Activated effector memory CD4-positive, alpha-beta T cell treated with Interleukin-2 at 50 U/mL for 16 hours (primary cell): Measurements from ENCODE around the gene FBLN2.

ENCODE experiments used
- DNase-seq: peaks from one replicate; pipeline ENCODE4 v3.0.0-alpha.2; 2020

The FBLN2 gene

DNA sequence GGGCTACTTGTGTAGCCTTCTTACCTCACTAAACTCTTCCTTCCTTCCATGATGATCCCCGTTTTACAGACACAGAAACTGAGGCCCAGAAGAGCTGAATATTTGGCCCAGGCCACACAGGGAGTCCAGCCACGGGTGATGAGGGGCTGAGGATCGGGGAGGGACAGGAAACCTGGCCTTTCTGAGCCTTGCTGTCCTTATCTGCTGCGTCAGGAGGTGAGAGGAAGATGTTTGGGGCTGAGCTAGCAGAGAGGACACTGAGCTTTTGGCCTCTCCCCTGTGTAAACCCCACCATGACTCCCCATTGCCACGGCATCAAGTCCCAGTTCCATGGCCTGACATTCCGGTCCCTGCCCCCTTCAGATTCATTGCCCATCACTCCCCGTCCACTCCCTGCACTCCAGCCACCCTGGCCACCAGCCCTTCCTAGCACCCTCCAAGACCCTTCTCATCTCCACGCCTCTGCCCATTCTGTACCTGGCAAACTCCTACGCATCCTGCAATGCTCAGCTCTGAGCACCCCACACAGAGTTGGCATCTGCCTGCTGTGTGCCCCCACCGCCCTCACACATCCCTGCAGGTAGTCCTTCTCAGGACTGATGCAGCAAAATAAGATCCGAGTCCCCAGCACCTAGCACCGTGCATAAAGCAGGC, 103.0 kb downstream of the FBLN2 start:
- DNase-seq = no peak

DNA sequence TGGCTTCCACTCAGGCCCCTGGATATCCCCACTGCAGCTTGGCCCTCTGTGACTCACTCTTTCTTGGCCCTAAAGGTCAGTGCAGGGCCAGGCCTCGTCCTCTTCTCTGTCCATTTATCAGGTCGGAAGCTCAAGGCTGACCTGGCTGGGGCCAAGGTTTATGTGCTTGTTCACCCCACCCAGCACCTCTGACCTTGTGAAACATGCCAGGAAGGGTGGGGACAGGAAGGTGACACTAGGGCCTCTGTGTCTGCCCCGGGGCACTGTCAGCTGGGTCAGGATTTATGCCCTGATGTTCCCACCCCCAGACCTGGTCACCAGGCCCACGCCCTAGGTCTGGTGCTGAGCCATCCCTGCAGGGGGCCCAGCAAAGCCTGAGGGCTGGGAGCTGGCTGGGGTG, 103.8 kb downstream of the FBLN2 start:
- no peak for DNase-seq

DNA sequence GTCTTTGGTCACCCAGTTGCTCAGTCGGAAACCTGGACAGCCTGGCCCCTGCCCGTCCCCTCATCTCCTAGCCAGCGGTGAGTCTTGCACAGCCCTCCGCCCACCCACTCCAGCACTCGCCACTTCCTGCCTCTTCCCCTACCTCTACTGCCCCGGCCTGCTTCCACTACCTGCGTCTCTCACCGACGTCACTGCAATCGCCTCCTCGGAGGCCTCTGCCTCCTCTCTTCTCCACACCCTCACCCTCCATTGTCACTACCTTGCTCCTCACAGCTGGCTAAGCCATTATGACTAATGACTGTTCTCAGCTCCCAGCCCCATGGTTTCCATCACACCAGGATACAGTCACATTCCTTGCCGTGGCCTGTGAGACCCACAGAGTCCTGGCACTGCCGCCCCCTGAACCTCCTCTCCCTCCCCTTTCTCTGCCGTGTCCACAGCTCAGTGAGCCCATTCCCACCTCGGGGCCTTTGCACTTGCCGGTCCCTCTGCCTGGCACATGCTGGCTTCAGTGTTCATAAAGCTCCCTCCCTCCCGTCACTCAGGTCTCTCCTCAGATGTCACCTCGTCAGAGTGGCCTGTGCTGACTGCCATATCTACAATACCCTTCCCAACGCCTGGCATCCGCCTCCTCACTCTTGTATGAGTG, 104.8 kb downstream of the FBLN2 start:
- DNase-seq = no peak

DNA sequence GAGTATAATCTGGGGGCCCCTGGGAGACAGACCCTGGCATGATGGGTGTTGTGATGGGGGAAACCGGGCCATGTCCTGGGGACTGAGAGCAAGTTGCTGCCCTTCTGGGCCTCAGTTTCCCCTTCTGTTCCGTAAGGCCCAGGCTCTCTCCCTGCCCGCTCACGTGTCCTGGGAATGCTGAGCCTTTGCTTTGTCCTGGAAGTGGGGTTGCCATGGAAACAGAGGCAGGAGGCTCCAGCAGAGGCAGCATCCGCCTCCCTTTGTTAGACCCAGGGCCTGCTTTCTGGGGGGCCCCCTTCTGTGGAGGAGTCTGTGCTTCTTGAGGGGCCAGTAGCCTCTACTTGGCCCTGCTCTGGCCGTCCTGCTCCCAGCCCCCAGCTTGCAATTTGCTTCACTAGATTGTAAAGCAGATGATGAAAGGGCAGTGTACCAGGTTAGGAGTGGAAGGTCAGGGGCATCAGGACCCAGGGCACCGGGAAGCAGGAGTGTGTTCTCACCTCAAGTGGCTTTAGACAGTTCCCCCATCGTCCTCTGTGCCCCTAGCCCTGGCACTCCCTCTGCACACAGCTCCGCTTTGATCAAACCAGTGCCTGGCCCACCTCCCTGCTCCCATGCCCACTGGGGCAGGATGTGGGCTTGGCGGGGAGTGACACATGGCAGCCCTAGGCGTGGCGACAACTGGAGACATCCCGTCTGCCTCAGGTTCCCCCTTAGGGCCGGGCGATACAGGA, 105.6 kb downstream of the FBLN2 start:
- peak; percentile 54 for DNase-seq

DNA sequence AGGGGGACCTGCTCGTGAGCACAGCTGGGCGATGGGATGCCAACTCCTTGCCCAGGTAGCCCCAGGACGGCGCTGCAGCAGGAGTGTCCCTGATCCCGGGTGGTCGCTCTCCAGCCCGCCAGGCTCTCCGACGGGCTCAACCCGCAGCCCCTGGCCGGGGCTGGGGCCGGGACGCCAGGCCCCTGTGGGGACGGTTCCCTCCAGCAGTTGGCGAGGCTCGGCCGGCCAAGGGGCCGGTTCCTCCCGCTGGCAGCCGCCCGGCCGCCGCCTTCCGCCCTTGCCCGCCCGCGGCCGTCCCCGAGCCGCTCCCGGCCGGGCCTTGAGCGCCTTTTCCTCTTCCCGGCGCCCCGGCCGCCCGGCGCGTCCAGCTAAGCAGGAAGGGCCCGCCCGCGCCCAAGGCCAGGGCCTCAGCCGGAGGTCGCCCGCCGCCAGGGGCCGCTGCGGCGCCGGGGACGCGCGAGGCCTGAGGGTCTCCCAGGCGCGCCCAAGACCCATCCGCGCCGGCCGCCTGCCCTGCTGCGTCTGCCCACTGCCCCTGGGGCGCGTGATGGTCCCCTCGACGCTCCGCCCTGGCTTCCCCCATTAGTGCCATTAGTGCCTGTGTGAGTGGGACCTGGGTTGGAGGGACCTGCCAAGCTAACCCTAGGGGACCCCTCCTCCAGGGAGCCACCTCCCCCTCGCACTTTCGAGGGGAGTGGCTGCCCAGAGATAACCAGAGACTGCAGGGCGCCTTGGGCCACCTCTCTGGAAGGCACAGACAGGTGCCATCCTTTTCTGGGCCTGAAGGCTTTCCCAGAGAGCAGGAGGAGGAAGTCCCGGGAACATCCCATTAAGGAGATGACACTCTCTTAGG, 106.4 kb downstream of the FBLN2 start:
- DNase-seq = no peak

DNA sequence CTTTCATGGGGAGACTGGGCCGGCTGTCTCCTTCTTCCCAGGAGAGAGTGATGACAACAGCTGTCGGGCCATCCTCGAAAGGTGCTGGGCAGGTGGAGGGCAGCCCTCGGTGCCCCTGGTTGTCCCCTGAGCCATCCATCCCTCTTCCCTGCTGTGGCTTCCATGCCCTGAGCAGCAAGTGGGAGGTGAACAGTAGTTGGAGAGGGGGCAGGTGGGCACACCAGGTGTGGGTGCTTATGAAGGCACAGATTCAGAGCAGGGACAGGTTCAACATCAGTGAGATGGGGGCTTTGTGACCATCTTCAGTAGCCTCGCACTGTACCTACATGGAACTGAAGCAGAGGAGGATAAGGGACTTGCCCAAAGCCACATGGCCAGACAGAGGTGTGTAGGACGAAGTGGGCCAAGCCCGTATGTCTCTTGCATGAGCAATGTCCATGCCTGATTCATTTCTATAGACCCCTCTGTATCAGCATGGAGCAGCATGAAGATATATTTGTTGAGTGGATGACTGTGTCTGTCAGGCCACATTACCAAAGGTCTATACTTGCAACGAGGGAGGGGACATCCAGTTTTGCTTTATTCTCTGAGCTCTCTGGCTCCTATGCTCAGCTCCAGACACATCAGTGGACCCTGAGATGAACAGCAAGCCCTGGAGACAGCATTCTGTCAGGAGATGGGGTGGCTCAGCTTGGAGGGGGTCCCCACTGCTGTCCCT, 107.8 kb downstream of the FBLN2 start:
- DNase-seq = no peak

DNA sequence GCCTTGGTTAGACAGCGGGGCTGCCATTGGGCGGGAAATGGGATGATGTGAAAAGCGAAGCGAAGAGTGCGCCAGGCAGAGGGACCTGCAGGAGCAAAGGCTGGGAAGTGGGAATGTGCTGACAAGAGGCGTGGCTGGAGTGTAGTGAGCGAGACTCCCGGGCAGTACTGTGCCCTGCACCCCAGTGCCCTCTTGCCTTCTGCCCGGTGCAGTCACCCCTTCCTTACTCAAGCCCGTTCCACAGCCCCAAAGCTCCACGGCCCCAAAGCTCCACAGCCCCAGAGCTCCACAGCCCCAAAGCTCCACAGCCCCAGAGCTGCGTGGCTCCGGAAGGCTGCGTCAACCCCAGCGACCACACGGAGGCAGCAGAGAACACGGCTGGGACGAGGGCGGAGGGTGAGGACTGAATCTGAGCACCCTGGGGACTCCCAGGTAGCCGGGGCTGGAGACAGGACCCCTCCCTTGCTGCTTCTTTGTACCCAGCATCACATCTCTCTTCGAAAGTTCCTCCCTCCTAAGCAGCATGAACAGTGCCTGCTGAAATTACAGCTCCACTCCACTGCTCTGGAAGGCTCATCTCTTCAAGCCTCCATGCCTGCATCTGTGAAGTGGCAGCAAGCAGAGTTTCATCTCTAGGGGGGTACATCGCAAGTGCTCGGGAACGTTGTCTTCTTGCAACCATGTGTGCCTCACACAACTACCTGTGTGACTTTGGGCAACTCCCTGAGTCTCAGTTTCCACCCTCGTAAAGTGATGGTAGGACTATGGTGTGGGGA, 108.9 kb downstream of the FBLN2 start:
- DNase-seq = peak; percentile 64

DNA sequence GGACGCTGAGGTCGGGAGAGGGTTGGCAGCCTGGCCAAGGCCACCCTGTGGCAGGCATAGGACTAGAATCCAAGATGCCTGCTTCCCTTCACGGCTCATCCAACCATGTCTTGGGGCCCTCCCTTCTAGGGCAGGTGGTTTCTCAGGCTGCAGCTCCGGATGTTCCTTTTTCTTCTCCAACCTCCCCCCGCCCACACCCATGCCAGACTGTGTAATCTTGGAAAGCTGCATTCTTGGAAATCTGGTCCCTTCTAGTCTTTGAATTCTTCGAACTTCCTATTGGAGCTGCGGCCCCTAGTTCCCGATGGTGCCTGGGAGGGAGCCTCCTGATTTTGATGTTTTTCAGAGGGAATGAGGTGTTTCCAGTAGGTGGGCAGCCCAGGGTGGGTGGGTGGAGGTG, 109.8 kb downstream of the FBLN2 start:
- DNase-seq = no peak

DNA sequence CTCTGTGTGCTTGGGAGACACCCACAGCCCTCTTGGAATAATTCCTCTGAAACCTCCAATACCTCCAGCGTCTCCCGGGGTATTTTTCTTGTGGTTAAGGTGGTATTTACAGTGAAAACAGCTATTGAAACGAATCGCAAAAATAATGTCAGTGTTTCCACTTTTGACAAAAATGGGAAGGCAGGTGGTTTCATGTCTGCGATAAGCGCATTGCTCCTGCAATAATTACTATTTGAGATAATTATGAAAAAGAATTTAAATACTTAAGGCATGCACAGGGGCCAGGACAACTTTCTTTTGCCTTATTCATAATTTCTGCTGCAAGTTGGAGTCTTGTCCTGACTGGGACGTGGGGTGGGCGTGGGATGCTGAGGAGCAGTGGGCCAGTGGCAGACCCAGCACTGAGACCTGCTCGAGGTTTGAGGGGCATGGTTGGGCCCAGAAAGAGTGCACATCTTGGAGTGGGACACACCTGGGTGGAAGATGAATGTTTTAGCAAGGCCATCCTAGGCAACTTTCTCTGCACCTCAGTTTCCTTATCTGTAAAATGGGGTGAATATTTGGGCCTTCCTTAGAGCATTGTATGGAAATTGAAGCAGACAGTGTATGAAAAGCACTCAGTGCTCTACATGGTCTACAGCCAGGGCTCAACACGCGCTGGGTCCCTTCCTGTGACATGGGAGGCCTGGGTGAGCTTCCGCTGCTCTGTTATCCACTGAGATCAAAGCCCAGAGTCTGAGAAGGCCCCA, 110.5 kb downstream of the FBLN2 start:
- no peak for DNase-seq

DNA sequence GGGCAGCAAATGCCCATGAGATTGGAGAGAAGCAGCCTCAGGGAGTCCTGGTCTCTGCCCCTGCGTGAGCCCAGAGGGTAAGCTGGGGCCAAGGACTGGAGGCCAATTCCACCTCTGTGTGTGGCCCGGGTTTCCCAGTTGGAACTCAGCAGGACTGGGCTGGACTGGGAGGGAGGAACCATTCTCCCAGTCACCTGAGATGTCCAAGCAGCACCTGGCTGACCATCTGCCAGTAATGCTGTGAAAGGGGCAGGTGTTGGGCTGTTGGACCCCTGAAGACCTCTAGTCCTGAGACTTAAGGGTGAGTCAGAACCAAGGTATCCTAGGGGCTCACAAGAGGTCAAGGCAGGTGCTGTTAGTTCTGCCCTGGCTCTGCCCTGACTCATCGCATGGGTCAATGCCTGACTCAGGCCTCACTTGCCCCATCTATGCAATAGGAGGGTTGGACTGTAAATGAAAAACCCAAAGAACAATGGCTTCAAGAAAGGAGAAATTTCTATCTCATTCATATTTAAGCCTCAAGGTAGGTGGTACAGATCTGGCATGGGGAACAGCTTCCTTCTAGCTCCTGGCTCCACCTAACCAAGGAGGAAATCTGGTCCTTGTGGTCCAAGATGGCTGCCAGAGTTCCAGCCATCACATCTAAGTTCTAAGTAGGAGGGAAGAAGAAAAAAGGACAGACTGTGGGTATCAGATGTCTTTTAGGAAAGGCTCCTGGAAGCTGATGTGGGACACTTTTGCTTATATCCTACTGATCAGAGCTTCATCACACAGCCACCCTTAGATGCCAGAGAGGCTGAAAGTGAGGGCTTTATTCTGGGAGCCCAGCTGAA, 111.3 kb downstream of the FBLN2 start:
- no peak for DNase-seq

DNA sequence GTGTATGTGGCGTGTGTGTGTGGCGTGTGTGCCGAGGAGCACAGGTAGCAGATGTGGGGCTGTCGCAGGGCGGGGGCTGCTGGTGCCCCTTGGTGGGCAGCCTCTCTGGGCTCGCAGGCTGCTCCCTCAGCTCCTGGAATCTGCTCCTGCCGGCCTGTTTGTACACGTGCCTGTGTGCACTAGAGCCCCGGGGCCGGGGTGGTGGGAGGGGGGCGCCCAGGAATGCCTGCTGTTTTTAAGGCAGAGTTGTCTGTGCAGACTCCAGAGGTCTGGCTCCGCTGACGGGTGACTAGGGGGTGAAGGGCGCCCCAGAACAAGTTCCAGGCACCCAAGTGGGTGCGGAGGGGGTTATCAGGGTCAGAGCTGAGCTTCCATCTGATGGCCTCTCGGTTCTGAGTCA, 112.2 kb downstream of the FBLN2 start:
- DNase-seq = no peak

DNA sequence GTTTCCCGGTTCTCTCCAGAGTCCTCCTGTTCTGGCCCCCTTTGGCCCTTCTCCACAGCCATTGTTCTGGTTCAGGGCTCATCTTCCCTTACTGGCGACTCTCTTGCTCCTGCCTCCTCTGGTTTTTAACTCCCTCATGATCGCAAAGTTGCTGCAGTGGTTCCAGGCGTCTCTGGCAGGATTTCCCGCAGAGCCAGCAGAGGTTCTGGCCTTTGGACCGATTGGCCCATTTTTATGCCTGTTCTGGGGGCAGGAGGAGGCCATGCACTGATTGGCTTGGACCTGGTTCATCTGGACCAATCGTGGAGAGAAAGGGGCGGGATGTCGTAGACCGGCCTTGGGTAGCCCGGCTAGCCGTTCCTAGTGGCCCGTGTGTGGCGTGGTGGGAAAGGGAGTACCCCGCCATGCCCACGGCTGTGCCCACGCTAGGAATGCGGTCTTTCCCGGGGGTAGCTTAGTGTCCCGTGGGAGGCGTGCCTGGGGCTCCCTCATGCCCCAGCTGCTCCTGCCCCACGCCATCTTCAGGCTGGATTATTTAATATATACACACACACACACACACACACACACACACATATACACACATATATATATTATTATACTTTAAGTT, 113.4 kb downstream of the FBLN2 start:
- no peak for DNase-seq

DNA sequence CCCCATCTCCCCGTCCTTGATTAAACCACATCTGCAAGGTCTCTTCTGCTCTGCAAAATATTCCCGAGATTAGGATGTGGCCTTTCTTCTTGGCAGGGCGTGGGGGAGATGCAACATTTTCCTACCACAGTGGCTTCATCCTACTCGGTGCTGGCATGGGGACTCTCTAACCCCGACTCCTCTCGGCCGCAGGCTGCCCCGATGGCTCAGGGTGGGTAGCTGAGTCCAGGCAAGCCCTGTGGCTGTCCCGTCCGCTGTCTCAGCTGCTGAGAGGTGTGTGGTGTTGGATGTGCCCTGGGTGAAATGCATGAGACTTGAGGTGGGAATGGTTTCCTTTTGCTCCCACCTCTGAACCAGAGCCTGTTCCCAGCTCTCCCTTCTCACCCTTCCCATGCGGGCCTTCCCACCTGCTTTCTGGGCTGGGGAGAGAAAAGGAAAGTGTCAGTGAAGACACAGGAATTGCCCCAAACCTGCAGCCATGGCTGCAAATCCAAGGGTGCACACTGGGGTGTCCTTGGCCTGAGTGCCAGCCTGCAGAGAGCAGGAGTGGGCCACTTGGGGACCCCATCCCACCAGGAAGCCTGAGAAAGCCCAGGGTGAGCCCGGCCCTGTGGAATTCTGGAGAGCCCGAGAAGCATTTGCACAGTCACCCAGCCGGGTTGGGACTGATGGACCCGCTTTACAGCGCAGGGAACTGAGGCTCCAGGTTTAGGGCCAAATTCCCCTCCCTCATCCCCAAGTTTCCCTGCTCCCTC, 115.0 kb downstream of the FBLN2 start:
- DNase-seq = no peak

DNA sequence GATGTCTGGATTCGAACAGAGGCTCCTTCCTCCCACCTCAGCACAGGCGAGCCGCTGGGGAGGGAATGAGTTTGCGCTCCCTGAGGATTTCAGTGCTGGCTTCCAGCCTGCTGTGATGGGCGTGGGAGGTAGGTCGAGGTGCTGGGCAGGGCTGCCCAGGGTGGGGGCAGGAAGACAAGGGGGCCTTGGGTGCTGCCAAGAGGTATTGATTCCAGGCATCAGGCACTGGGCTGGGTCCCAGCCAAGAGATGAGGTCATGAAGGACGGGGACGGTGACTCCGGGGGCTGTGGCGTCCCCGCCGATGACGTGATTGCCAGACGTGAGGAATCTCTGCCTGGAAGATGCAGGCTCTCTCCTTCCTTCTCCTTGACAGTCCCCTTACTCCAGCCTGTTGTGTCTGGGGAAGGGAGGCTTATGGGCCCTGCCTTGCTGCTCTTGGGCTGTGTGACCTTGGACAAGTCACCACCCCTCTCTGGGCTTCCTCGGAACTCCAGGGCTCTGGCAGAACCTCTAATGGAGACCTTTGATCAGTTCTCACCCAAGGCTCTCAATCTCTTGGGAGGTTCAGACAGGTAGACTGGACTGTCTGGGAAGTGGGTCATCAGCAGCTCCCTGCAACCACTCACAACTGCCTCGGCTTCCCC, 116.8 kb downstream of the FBLN2 start:
- no peak for DNase-seq

DNA sequence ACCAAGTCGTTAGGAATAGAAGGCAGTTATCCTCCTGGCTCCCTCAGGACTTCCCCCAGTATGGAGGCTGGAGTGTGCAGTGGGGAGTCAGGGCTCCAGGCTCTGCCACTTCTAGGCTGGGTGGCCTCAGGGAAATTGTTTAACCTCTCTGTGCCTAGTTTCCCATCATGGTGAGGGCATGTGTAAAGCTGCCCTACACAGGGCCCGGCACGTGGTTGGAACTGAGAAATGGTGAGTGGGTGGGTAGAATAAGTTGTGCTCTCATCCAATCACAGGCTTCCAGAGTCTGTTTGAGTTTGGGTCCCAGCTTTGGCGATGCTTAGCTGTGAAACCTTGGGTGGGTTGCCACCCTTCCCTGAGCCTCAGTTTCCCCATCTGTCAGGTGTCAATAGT, 117.3 kb downstream of the FBLN2 start:
- DNase-seq = no peak

DNA sequence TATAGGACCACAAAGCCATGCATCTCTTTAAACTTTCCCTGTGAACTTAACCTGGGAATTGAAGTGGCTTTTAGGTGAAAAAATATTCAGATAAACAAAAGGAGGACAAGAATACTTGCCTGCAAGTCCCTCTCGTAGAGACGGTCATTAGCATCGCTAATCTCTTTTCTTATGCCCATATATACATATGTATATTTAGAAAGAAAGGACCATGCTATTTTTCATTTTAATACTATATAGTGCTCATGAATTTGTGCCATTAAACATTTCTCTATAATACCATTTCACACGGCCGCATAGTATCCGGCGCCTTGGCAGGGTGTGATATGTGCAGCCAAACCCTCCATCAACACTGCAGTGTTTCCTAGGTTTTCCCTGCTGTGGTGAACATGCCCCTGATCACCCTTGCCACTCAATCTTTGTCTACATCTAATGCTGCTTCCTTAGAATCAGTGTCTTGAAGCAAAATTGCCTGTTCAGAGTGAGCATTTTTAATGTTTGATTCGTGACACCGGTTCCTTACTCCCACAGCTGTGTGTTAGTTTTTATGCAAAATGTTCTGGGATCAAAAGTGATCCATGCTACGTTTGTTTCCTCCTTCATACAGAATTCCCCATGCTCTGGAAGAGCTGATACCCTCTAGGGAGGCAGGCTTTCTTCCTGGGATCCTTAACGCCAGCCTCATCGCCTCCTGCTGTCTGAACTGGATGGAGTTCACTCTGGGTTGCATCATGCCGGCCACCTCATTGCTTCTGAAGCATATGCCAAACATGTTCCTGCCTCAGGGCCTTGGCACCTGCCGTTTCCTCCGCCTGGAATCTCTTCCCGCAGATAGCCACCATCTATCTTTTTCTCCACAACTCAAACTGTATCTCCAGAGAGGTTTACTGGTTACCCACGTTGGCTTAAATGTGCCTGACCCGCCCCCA, 118.1 kb downstream of the FBLN2 start:
- DNase-seq = no peak

DNA sequence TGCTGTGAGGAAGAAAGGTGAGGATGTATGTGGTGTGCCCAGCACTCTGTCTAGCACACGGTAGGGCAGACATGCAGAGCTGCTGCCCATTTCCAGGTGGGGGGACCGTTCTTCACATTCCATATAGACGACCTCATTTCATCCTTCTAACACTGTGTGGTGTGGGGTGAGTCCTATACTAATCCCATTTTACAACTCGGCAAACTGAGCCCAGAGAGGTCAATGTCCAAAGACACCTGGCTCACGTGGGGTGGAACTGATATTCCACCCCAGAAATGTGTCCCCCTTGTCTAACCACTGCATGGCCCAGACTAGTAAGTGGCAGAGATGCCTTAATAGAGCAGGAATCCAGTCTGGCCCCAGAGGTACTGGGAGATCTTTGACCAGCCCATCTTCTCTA, 119.2 kb downstream of the FBLN2 start:
- DNase-seq = no peak
